Cardiac fibroblast (primary cell): ENCODE results near the gene OR4E2.
"Not testable (repeated sequence)": the region's sequence is repeated elsewhere in the genome, so short reads cannot be mapped to it uniquely, and the experiment has no call there.

Experiments used
- DNase-seq, 2 donors: peaks; one replicate each; pipeline versions ENCODE4 v3.0.0 to v3.0.0-alpha.2; 2010; ENCODE audit warnings: low read depth in 2 of 2
- H3K4me3 ChIP-seq, 2 donors: replicated peaks in 1 of 2; 1 replicate in 1 of 2; 2 replicates in 1 of 2; pipeline ENCODE4 v1.5.1; 2011; ENCODE audit warnings: low read depth in 2 of 2, low read length in 2 of 2, mild to moderate bottlenecking in 2 of 2, moderate library complexity in 1 of 2
- TF ChIP-seq, protein P1 (sequence below): IDR thresholded peaks from one replicate; pipeline ENCODE4 v1.5.1; 2011; ENCODE audit warnings: low read depth, mild to moderate bottlenecking, low read length, inconsistent platforms

Gene OR4E2

DNA sequence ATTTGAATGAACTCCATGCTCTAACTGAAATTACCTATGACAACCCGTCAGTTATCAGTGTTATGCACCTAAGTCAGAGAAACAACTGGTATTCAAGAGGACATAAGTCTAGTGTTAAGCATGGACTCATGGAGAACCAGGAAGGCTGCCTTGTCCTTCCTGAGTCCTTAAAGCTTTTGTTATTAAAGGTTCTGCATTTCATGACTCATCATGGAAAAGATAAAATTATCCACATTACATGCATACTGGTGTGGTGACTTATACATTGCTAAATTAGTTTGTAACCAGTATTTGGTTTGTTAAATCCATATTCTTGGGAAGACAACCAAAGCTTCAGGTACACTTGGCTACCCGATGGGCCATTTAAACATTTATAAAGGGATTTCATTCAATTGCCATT, 26.4 kb downstream of the OR4E2 start:
- H3K4me3 ChIP-seq = no peak overlapping the region
- TF ChIP-seq, protein P1, sequence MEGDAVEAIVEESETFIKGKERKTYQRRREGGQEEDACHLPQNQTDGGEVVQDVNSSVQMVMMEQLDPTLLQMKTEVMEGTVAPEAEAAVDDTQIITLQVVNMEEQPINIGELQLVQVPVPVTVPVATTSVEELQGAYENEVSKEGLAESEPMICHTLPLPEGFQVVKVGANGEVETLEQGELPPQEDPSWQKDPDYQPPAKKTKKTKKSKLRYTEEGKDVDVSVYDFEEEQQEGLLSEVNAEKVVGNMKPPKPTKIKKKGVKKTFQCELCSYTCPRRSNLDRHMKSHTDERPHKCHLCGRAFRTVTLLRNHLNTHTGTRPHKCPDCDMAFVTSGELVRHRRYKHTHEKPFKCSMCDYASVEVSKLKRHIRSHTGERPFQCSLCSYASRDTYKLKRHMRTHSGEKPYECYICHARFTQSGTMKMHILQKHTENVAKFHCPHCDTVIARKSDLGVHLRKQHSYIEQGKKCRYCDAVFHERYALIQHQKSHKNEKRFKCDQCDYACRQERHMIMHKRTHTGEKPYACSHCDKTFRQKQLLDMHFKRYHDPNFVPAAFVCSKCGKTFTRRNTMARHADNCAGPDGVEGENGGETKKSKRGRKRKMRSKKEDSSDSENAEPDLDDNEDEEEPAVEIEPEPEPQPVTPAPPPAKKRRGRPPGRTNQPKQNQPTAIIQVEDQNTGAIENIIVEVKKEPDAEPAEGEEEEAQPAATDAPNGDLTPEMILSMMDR = no peak
- peak; percentile 1 to 74 for DNase-seq

DNA sequence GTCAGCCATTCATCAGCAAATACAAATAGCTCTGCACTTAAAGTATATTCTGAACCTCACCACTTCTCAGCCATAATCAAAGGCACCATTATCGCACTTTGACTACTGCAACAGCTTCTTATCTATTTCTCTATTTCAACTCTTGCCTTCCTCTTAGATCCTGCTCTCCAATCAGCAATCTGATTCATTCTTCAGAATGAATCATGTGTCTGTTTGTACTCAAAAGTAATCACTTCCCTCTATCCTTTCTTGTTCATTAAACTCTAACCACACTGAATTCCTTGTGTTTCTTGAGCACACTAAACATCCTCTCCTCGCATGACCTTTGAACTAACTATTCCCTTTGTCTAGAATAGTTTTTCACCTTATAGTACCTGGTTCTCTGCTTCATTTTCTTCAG, 32.8 kb downstream of the OR4E2 start:
- no peak overlapping the region for H3K4me3 ChIP-seq
- DNase-seq = no peak
- TF ChIP-seq, protein P1 = no peak

DNA sequence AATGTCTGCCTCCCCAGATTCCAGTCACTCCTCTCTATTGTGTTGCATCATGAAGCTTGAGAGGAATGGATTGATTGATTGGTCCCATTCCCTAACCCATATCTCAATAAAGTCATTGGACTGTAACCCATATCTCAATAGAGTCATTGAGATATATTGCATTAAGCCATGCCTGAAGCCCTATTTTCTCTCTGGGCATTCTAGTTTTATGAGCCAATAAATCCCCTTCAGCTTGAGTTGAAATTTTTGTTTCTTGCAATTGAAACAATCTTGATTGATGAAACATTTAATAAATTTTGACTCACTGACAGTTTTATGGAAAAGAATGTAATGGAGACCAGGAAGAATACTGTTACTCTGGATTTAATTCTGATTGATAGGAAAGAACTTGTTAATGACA, 40.8 kb downstream of the OR4E2 start:
- TF ChIP-seq, protein P1 = no peak
- no peak for DNase-seq
- no peak overlapping the region for H3K4me3 ChIP-seq

DNA sequence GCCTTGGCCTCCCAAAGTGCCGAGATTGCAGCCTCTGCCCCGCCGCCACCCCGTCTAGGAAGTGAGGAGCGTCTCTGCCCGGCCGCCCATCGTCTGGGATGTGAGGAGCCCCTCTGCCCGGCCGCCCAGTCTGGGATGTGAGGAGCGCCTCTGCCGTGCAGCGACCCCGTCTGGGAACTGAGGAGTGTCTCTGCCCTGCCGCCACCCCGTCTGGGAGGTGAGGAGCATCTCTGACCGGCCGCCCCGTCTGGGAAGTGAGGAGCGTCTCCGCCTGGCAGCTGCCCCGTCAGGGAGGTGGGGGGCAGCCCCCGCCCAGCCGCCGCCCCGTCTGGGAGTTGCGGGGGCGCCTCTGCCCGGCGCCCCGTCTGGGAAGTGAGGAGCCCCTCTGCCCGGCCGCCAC, 44.0 kb downstream of the OR4E2 start:
- H3K4me3 ChIP-seq, DNase-seq: not testable (repeated sequence)

DNA sequence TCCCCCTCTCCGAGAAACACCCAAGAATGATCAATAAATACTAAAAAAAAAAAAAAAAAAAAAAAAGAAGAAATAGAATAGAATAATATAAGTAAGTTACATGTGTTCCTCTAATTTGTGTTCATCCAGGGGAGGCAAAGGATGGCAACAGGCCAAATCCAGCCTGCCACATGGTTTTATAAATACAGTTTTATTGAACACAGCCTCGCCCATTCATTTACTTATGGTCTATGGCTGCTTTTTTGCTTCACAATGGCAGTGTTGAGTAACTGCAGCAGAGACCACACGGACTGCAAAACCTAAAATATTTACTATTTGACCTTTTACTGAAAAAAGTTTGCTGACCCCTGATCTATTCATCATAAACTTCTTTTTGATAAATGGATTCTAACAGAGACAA, 44.9 kb downstream of the OR4E2 start:
- H3K4me3 ChIP-seq, DNase-seq: not testable (repeated sequence)

DNA sequence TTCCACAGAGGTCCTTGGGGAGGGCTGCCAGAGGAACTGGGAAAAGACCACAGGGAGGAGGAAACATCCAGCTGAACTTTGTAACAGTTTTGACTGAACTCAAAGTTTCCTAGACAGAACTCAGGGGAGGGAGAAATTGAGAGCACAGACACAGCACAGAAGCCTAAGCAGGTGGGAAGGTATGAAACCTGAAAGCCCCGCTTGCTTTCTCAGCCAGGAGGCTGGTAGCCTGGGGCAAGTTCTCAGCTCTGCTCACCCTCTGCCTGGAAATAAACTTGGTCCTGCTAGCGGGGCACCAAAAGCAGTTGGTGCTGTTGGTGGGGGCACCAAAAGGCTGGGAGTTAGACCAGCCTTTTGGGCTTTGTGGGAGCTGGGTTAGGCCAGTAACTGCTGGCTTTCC, 45.9 kb downstream of the OR4E2 start:
- H3K4me3 ChIP-seq = no peak overlapping the region
- TF ChIP-seq, protein P1 = no peak
- DNase-seq = no peak

DNA sequence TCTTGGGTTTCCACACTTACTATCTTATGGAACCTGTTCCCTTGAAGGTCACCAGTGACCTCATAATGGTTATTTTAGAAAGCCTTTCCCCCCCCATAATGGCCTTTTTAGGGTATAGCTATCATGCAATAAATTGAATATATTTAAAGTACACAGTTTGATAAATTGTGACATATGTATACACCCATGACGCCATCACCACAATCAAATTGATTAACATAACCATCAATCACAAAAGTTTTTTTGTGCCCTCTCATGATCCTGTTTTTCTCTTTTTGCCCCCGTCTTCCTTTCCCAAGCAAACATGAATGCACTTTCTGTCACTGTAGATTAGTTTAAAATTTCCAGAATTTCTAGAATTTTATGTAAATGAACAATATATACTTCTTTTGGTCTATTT, 48.7 kb downstream of the OR4E2 start:
- TF ChIP-seq, protein P1 = no peak
- H3K4me3 ChIP-seq = no peak overlapping the region
- DNase-seq = no peak

DNA sequence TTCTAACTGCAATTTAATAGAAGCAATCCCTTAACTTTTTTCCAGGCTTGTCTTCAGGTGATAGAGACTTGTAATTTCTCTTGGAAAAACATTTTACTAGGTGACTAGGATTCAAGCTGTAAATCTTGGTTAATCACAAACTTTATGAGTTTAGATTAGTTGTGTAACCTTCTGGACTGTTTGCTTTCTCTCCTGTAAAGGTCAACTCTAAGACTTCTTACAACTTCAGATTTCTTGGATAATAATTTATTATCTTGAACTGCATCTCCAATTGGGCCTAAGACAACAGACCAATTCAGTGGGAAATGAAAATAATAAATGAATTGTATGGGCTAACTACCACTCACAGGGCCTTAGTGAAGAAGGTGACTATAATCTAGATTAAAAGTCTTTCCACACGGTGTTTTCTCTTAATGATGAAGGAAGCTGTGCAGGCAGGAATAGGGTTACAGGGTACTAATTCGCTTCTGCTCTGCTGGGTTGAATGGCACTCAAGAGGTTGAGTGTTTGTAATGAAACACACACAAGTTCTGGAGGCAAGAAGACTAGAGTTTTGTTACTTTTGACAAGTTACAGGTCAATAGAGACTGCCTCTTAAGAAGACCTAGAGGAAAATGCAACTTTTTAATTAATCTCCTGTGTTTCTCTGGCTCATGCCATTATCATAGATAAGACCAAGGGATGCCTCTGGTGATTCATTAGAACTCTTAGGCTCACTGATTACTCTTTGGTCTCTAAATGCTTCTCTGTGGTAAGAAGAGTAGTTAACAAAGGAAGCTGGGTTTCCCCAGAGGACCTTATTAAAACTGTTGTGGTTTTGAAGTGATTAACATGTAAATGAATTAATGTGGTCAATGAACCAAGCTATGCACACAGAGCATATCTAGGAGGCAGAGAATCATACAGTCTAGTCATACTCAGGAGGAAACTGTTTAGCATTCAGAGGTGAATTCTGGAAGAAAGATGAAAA, 50.0 kb downstream of the OR4E2 start:
- peak in 1 of 2 donors; percentile 10 for DNase-seq
- no peak overlapping the region for H3K4me3 ChIP-seq
- TF ChIP-seq, protein P1 = no peak
